AG04449 (cell line): ENCODE measurements around the gene CELSR1.
"Not testable (repeated sequence)": the region's sequence is repeated elsewhere in the genome, so short reads cannot be mapped to it uniquely, and the experiment has no call there.

Source experiments
- CTCF ChIA-PET: fragments of 350-600 bp; formaldehyde crosslinking; extraction: SDS; loops from one replicate; lab custom pipeline; 2021; ENCODE audit warnings: antibody characterized with exemption; lab: Yijun Ruan, JAX
- POLR2A ChIA-PET: fragments of 400-600, 350-600 bp; formaldehyde crosslinking; extraction: SDS; loops from one replicate; lab custom pipeline; 2020; ENCODE audit warnings: antibody characterized with exemption, inconsistent platforms; lab: Yijun Ruan, JAX
- DNase-seq: peaks from one replicate; pipeline ENCODE4 v3.0.0-alpha.2; 2010; ENCODE audit warnings: low read depth, low spot score
- H3K4me3 ChIP-seq: 2 replicates; pipeline ENCODE4 v1.5.1; 2011; ENCODE audit warnings: low read depth, mild to moderate bottlenecking, control low read depth, low read length
- CTCF ChIP-seq: IDR thresholded peaks from one replicate; pipeline ENCODE4 v1.5.1; 2011; ENCODE audit warnings: mild to moderate bottlenecking, moderate library complexity, low read length, control low read depth, inconsistent platforms; ENCODE audit not compliant: insufficient read depth; ENCODE audit errors: missing control alignments

The CELSR1 gene

GRCh38 chr22:46508491-46508999, 28.9 kb downstream of the CELSR1 start:
- no peak for DNase-seq
- no peak for TF ChIP-seq CTCF
- ChIA-PET POLR2A (no interaction called here), CTCF (no interaction called here)
- no peak overlapping the region for H3K4me3 ChIP-seq

- ChIA-PET POLR2A (no interaction called here), CTCF (interaction anchor here (1.7 kb wide), 1 partner anchor 34 kb away, joined by 6 read pairs; no protein-coding TSS in a partner anchor)
- TF ChIP-seq CTCF = no peak
- no peak overlapping the region for H3K4me3 ChIP-seq
- no peak for DNase-seq
Observed at GRCh38 chr22:46507451-46508425, 29.7 kb downstream of the CELSR1 start.

- CTCF ChIA-PET = interaction anchor here (1.4 kb wide), 1 partner anchor 137 kb away, joined by 4 read pairs; no protein-coding TSS in a partner anchor
- POLR2A ChIA-PET = no interaction called here
- H3K4me3 ChIP-seq = no peak overlapping the region
- no peak for TF ChIP-seq CTCF
- no peak for DNase-seq
Observed at GRCh38 chr22:46504584-46504983, 32.8 kb downstream of the CELSR1 start.

- no peak overlapping the region for H3K4me3 ChIP-seq
- no peak for DNase-seq
- TF ChIP-seq CTCF = no peak
- POLR2A ChIA-PET = no interaction called here
- CTCF ChIA-PET = interaction anchor here (2.3 kb wide), 1 partner anchor 40 kb away, joined by 8 read pairs; no protein-coding TSS in a partner anchor
Observed at GRCh38 chr22:46502440-46503175, 34.8 kb downstream of the CELSR1 start.

GRCh38 chr22:46501701-46502100, 35.7 kb downstream of the CELSR1 start:
- H3K4me3 ChIP-seq = no peak overlapping the region
- ChIA-PET CTCF (interaction anchor here (2.3 kb wide), 1 partner anchor 40 kb away, joined by 8 read pairs; no protein-coding TSS in a partner anchor), POLR2A (no interaction called here)
- no peak for TF ChIP-seq CTCF
- DNase-seq = peak; percentile 26

- POLR2A ChIA-PET, DNase-seq, H3K4me3 ChIP-seq: not testable (repeated sequence)
- CTCF ChIA-PET = interaction anchor here (2.3 kb wide), 1 partner anchor 41 kb away, joined by 8 read pairs; no protein-coding TSS in a partner anchor
Observed at GRCh38 chr22:46501265-46501664, 36.2 kb downstream of the CELSR1 start.
